H1 (cell line): ENCODE results near the gene AIMP1. TPM values are rescaled to one million over a fixed set of nuclear protein-coding genes. Genes with fewer than 3 reads are reported as not detected.

Experiments
- CTCF ChIA-PET: fragments of 300-600 bp; sonication (Branson Sonifier 250); formaldehyde crosslinking; loops from one replicate; lab custom pipeline; 2021; ENCODE audit not compliant: partially characterized antibody; lab: Charles Lee
- POLR2A ChIA-PET: fragments of 300-600 bp; sonication (Branson Sonifier 250); formaldehyde crosslinking; loops from one replicate; lab custom pipeline; 2021; ENCODE audit warnings: inconsistent platforms; ENCODE audit not compliant: partially characterized antibody; lab: Charles Lee
- DNase-seq, 2 experiments: peaks; one replicate each; pipeline versions ENCODE4 v3.0.0 to v3.0.0-alpha.2; 2010 to 2022; ENCODE audit warnings: low spot score in 2 of 2, low read depth in 1 of 2, mixed read lengths in 1 of 2
- FAIRE-seq: peaks from 2 replicates; lab custom pipeline; 2011; peaks lifted over from hg19 to GRCh38; lab: Jason Lieb, UNC
- H2AFZ ChIP-seq: 2 replicates; pipeline ENCODE4 v1.8.1; 2012; ENCODE audit warnings: low read length, inconsistent platforms
- H2AK5ac ChIP-seq: 2 replicates; pipeline ENCODE4 v1.6.1; 2013; ENCODE audit warnings: low read depth, low read length
- H2BK120ac ChIP-seq: replicated peaks from 2 replicates; pipeline ENCODE3; 2013; ENCODE audit warnings: low read depth, low read length, inconsistent platforms
- H2BK12ac ChIP-seq: 2 replicates; pipeline ENCODE4 v1.6.1; 2013; ENCODE audit warnings: low read depth, low read length
- H2BK15ac ChIP-seq: 2 replicates; pipeline ENCODE4 v1.6.1; 2013; ENCODE audit warnings: low read length
- H2BK20ac ChIP-seq: 2 replicates; pipeline ENCODE4 v1.6.1; 2013; ENCODE audit warnings: low read length
- H2BK5ac ChIP-seq: 2 replicates; pipeline ENCODE4 v1.6.1; 2013; ENCODE audit warnings: low read depth, low read length
- H3K14ac ChIP-seq: 2 replicates; pipeline ENCODE4 v1.6.1; 2013; ENCODE audit warnings: inconsistent platforms; ENCODE audit not compliant: insufficient read length
- H3K18ac ChIP-seq: 2 replicates; pipeline ENCODE4 v1.6.1; 2013; ENCODE audit warnings: low read length; ENCODE audit errors: extremely low read depth
- H3K23ac ChIP-seq: 2 replicates; pipeline ENCODE4 v1.6.1; 2013; ENCODE audit warnings: inconsistent platforms; ENCODE audit not compliant: insufficient read length
- H3K23me2 ChIP-seq: 2 replicates; pipeline ENCODE4 v1.6.1; 2013; ENCODE audit warnings: low read depth, low read length
- H3K27ac ChIP-seq: 2 replicates; pipeline ENCODE4 v1.6.1; 2011; ENCODE audit warnings: low read depth, low read length, inconsistent platforms
- H3K27me3 ChIP-seq, 4 experiments: replicated peaks in 1 of 4; 1 replicate in 1 of 4; 2 replicates in 3 of 4; pipeline versions ENCODE4 v1.6.1 to v1.8.1; 2011 to 2013; ENCODE audit warnings: low read length in 3 of 4, mild to moderate bottlenecking in 3 of 4, inconsistent platforms in 2 of 4, mixed read lengths in 2 of 4, moderate library complexity in 1 of 4; ENCODE audit not compliant: control insufficient read depth in 3 of 4, insufficient read depth in 3 of 4; ENCODE audit errors: extremely low read depth in 1 of 4
- H3K36me3 ChIP-seq, 4 experiments: 2 replicates each; pipeline versions ENCODE4 v1.6.1 to v1.8.1; 2011 to 2013; ENCODE audit warnings: mild to moderate bottlenecking in 4 of 4, low read length in 3 of 4, moderate library complexity in 2 of 4, control low read depth in 1 of 4, inconsistent platforms in 1 of 4; ENCODE audit not compliant: insufficient read depth in 4 of 4, control insufficient read depth in 2 of 4
- H3K4ac ChIP-seq: replicated peaks from 2 replicates; pipeline ENCODE3; 2013; ENCODE audit warnings: low read length, low read depth, mixed read lengths, inconsistent platforms; ENCODE audit not compliant: insufficient read length
- H3K4me1 ChIP-seq, 4 experiments: replicated peaks in 1 of 4; 1 replicate in 1 of 4; 2 replicates in 3 of 4; pipeline versions ENCODE4 v1.6.1 to v1.8.1; 2011 to 2013; ENCODE audit warnings: low read length in 3 of 4, inconsistent platforms in 2 of 4, mixed read lengths in 1 of 4; ENCODE audit not compliant: insufficient read depth in 4 of 4, control insufficient read depth in 3 of 4
- H3K4me2 ChIP-seq, 2 experiments: 2 replicates each; pipeline versions ENCODE4 v1.6.1 to v1.8.1; 2011 to 2013; ENCODE audit warnings: low read depth in 2 of 2, low read length in 2 of 2, control low read depth in 1 of 2, inconsistent platforms in 1 of 2, mild to moderate bottlenecking in 1 of 2; ENCODE audit not compliant: insufficient read depth in 1 of 2
- H3K4me3 ChIP-seq, 4 experiments: fragments of 200-600, 300-600 bp in 1 of 4; sonication (generic), shearing (Covaris generic), sonication (Bioruptor Twin) in 1 of 4; 2 replicates each; pipeline versions ENCODE4 v1.5.1 to v1.8.1; 2011 to 2016; ENCODE audit warnings: low read length in 4 of 4, low read depth in 3 of 4, control low read depth in 2 of 4, inconsistent platforms in 2 of 4, mild to moderate bottlenecking in 2 of 4, mixed read lengths in 1 of 4, moderate library complexity in 1 of 4; ENCODE audit not compliant: insufficient read depth in 2 of 4; ENCODE audit errors: extremely low read depth in 1 of 4
- H3K56ac ChIP-seq: replicated peaks from 2 replicates; pipeline ENCODE3; 2013; ENCODE audit warnings: low read depth, mild to moderate bottlenecking, mixed read lengths, low read length, inconsistent platforms; ENCODE audit not compliant: insufficient read length
- H3K79me1 ChIP-seq: 2 replicates; pipeline ENCODE4 v1.6.1; 2013; ENCODE audit warnings: low read depth, low read length, control low read depth
- H3K79me2 ChIP-seq, 2 experiments: 2 replicates each; pipeline versions ENCODE4 v1.6.1 to v1.8.1; 2012 to 2013; ENCODE audit warnings: low read length in 2 of 2, mild to moderate bottlenecking in 2 of 2, inconsistent platforms in 1 of 2; ENCODE audit not compliant: insufficient read depth in 2 of 2, control insufficient read depth in 1 of 2
- H3K9ac ChIP-seq, 4 experiments: replicated peaks in 1 of 4; 1 replicate in 1 of 4; 2 replicates in 3 of 4; pipeline versions ENCODE4 v1.6.1 to v1.8.1; 2011 to 2013; ENCODE audit warnings: low read depth in 3 of 4, low read length in 3 of 4, control low read depth in 2 of 4, mild to moderate bottlenecking in 2 of 4, moderate library complexity in 2 of 4, inconsistent platforms in 1 of 4; ENCODE audit errors: extremely low read depth in 1 of 4
- H3K9me3 ChIP-seq, 2 experiments: 2 replicates each; pipeline versions ENCODE4 v1.6.1 to v1.8.1; 2012 to 2013; ENCODE audit warnings: mild to moderate bottlenecking in 2 of 2, moderate library complexity in 2 of 2, control low read depth in 1 of 2, inconsistent platforms in 1 of 2, low read depth in 1 of 2, low read length in 1 of 2, mixed read lengths in 1 of 2; ENCODE audit not compliant: insufficient read depth in 2 of 2
- H4K20me1 ChIP-seq, 2 experiments: replicated peaks in 1 of 2; 2 replicates each; pipeline versions ENCODE3 to v1.8.1; 2011 to 2013; ENCODE audit warnings: inconsistent platforms in 2 of 2, low read length in 2 of 2, mild to moderate bottlenecking in 1 of 2; ENCODE audit not compliant: insufficient read depth in 2 of 2, control insufficient read depth in 1 of 2
- H4K5ac ChIP-seq: 2 replicates; pipeline ENCODE4 v1.6.1; 2013; ENCODE audit warnings: low read length, low read depth, mixed read lengths, inconsistent platforms; ENCODE audit not compliant: insufficient read length
- H4K8ac ChIP-seq: 2 replicates; pipeline ENCODE4 v1.8.0; 2013; ENCODE audit warnings: mild to moderate bottlenecking, moderate library complexity, low read length, inconsistent platforms; ENCODE audit not compliant: insufficient read depth; ENCODE audit errors: extremely low read depth
- H4K91ac ChIP-seq: replicated peaks from 2 replicates; pipeline ENCODE3; 2013; ENCODE audit warnings: low read length, mixed read lengths, inconsistent platforms; ENCODE audit not compliant: insufficient read length
- BCL11A ChIP-seq, 2 experiments: IDR thresholded peaks; one replicate each; pipeline ENCODE4 v1.6.1; 2011; ENCODE audit warnings: low read depth in 2 of 2, low read length in 2 of 2, mild to moderate bottlenecking in 2 of 2
- CHD2 ChIP-seq: IDR thresholded peaks from 2 replicates; pipeline ENCODE4 v1.6.1; 2012; ENCODE audit warnings: low read length, improper control_type of control experiment
- EGR1 ChIP-seq: IDR thresholded peaks from 2 replicates; pipeline ENCODE4 v1.6.1; 2011; ENCODE audit warnings: low read depth, low read length, borderline replicate concordance
- HDAC6 ChIP-seq: IDR thresholded peaks from one replicate; pipeline ENCODE4 v1.7.1; 2012; ENCODE audit warnings: low read depth, mild to moderate bottlenecking, inconsistent platforms, low read length, moderate library complexity
- JUN ChIP-seq: IDR thresholded peaks from 2 replicates; pipeline ENCODE4 v1.6.1; 2011; ENCODE audit warnings: low read depth, mild to moderate bottlenecking, improper control_type of control experiment, low read length
- KDM4A ChIP-seq: IDR thresholded peaks from one replicate; pipeline ENCODE4 v1.7.1; 2012; ENCODE audit warnings: low read depth, mild to moderate bottlenecking, moderate library complexity, low read length, inconsistent platforms; ENCODE audit not compliant: severe bottlenecking
- NRF1 ChIP-seq: IDR thresholded peaks from 2 replicates; pipeline ENCODE4 v1.6.1; 2011; ENCODE audit warnings: mild to moderate bottlenecking, low read depth, low read length, improper control_type of control experiment
- POU5F1 ChIP-seq: IDR thresholded peaks from 2 replicates; pipeline ENCODE4 v1.6.1; 2011; ENCODE audit warnings: low read depth, mild to moderate bottlenecking, low read length, moderate library complexity
- SAP30 ChIP-seq: fragments of 300-600 bp; sonication (generic); IDR thresholded peaks from 2 replicates; pipeline ENCODE4 v1.7.1; 2012; ENCODE audit warnings: low read length, moderate library complexity, mild to moderate bottlenecking, inconsistent platforms; ENCODE audit not compliant: insufficient read depth, insufficient replicate concordance
- SIN3A ChIP-seq, 2 experiments: IDR thresholded peaks in 1 of 2; conservative IDR thresholded peaks in 1 of 2; 2 replicates each; pipeline ENCODE4 v1.6.1; 2011 to 2012; ENCODE audit warnings: low read length in 2 of 2, improper control_type of control experiment in 1 of 2, low read depth in 1 of 2, mild to moderate bottlenecking in 1 of 2
- SP2 ChIP-seq: IDR thresholded peaks from 2 replicates; pipeline ENCODE4 v1.6.1; 2012; ENCODE audit warnings: mild to moderate bottlenecking, low read length, inconsistent platforms
- TCF12 ChIP-seq: IDR thresholded peaks from 2 replicates; pipeline ENCODE4 v1.6.1; 2011; ENCODE audit warnings: low read depth, mild to moderate bottlenecking, low read length
- YY1 ChIP-seq: IDR thresholded peaks from 2 replicates; pipeline ENCODE4 v1.6.1; 2011; ENCODE audit warnings: low read depth, mild to moderate bottlenecking, low read length
- ZNF274 ChIP-seq: IDR thresholded peaks from 2 replicates; pipeline ENCODE4 v1.7.0; 2012; ENCODE audit warnings: low read length, borderline replicate concordance; ENCODE audit errors: extremely low read depth
- WGBS, 2 experiments: shearing (Covaris generic) in 1 of 2; methylation state at CpG; one replicate each; pipeline versions ENCODE4 v1.1.6 to v1.1.7; 2013 to 2015; ENCODE audit warnings: low lambda C conversion rate in 2 of 2, mixed read lengths in 2 of 2, inconsistent platforms in 1 of 2, low coverage in 1 of 2, missing lambda C conversion rate in 1 of 2; ENCODE audit not compliant: insufficient replicate concordance in 2 of 2, insufficient coverage in 1 of 2, insufficient read length in 1 of 2; ENCODE audit errors: extremely low coverage in 1 of 2, missing lambda C conversion rate in 1 of 2; 5-methylcytosine and 5-hydroxymethylcytosine counted together
- polyA plus RNA-seq, 7 experiments: library from polyadenylated mRNA; depleted of rRNA in 3 of 7; stranded (reverse) in 5 of 7; unstranded in 2 of 7; fragments of >200 nt in 5 of 7; fragments of 200-250 nt in 2 of 7; gene quantifications; 1 replicate in 5 of 7; 2 replicates in 1 of 7; 4 replicates in 1 of 7; pipeline versions ENCODE4 v1.2.1 to v1.2.3, GENCODE V29; 2011 to 2013; ENCODE audit warnings: missing spikeins in 2 of 7, mixed read lengths in 2 of 7
- total RNA-seq: library from RNA; stranded (reverse); fragmentation: NEBNext Ultra II Directional; extraction: Animal tissue kit (Norgen Biotek cat#: 25700); gene quantifications from 2 replicates; pipeline ENCODE4 v1.2.1, GENCODE V29; 2021

The AIMP1 gene
- total and polyA plus RNA-seq, 2 of the 8 experiments (the other 6 are each of a cell fraction or from before 2014, with no cell fraction given) = 7.9 to 54.6 TPM

DNA sequence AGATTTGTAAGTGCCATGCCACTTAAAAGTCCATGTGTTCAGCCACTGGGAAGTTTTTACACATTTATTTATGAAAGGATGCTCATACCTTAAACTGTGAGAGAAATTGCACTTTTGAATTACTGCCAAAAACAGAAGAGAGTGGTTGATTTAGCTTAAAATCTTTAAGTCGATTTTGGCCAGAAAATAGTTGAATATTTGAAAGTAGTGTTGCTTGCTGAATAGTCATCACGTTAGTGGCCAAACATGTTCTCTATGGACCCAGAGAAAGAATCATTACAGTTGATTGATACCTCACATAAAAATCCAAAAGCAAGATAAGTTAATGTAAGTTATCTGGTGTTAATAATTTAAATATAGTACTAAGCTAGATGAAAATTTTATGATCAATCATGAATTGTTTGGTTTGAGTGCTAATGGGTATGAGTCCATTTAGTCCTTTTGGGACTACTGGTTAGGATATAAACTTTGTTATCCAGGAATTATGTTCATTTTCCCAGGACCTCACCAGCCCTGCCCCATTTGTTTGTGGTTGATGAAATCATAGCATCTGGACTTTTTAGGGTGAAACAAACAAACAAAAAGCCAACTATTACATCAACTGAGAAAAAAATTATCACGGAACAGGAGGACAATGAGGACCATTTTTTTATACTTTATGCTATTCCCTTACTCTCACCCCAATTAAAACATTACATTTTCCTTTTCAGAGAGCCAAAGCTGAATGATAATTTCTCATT lies 45.9 kb downstream of the AIMP1 start:
- Histone ChIP-seq H4K8ac (no peak overlapping the region), H3K27ac (no peak overlapping the region)

More for the DNA sequence above, 45.9 kb downstream of the AIMP1 start:
- Histone ChIP-seq H2BK120ac (no peak overlapping the region), H2AK5ac (no peak overlapping the region), H2BK20ac (no peak overlapping the region), H3K14ac (no peak overlapping the region), H3K36me3 (no peaks in the 10 kb centered on the region), H3K9me3 (no peaks in the 10 kb centered on the region), H3K4ac (no peak overlapping the region), H4K5ac (no peak overlapping the region), H3K79me1 (no peaks in the 10 kb centered on the region), H4K20me1 (no peaks in the 10 kb centered on the region), H2BK12ac (no peak overlapping the region), H3K9ac (no peak overlapping the region), H3K4me1 (peaks cover 0 to 3% (median 0%) of the 10 kb centered on the region in 4 experiments; a peak in 1 of 7 replicates), H2AFZ (no peak overlapping the region; the same call in 1 of the 2 replicates), H3K4me3 (no peak overlapping the region), H3K23ac (no peak overlapping the region), H4K91ac (no peak overlapping the region), H3K4me2 (no peak overlapping the region), H3K23me2 (no peaks in the 10 kb centered on the region), H3K79me2 (no peaks in the 10 kb centered on the region), H3K18ac (no peak overlapping the region), H3K27me3 (no peaks in the 10 kb centered on the region), H2BK5ac (no peak overlapping the region), H3K56ac (no peak overlapping the region), H2BK15ac (no peak overlapping the region)
- FAIRE-seq (no peak), DNase-seq (no peak)
- no peak for TF ChIP-seq YY1
- TF ChIP-seq ZNF274 = no peak
- TF ChIP-seq BCL11A (IDR thresholded peaks at IDR 0.05; ENCODE audit: low read depth in 2 of 2, low read length in 2 of 2) = no peak
- no peak for TF ChIP-seq POU5F1
- no peak for TF ChIP-seq JUN
- no peak for TF ChIP-seq TCF12
- TF ChIP-seq KDM4A = no peak
- TF ChIP-seq SIN3A (conservative IDR thresholded peaks at IDR 0.05 in 1 of 2, IDR thresholded peaks at IDR 0.05 in 1 of 2; ENCODE audit: low read depth in 1 of 2, low read length in 2 of 2) = no peak
- TF ChIP-seq HDAC6 = no peak
- TF ChIP-seq EGR1 = no peak
- TF ChIP-seq SP2 = no peak
- no peak for TF ChIP-seq SAP30
- TF ChIP-seq NRF1 = no peak
- no peak for TF ChIP-seq CHD2
- CTCF ChIA-PET = no interaction called here
- POLR2A ChIA-PET = no interaction called here
- 90% methylated on average over 3 of the region's 3 CpGs; no CpG with 5 or more reads in 1 of the 2 experiments for WGBS, 2 experiments
